HL-60 (cell line): ENCODE data around the gene MBD4.

Source experiments
- DNase-seq, 2 experiments: peaks; one replicate each; pipeline ENCODE4 v3.0.0-alpha.2; 2010 to 2020; ENCODE audit warnings: low read depth in 1 of 2, low spot score in 1 of 2
- H3K27ac ChIP-seq: fragments of 250-450 bp; sonication (Bioruptor Pico); replicated peaks from 2 replicates; pipeline ENCODE4 v1.5.1; 2020; ENCODE audit warnings: mild to moderate bottlenecking, moderate library complexity
- H3K27me3 ChIP-seq: fragments of 250-450 bp; sonication (Bioruptor Pico); 2 replicates; pipeline ENCODE4 v1.5.1; 2021; ENCODE audit warnings: mild to moderate bottlenecking, moderate library complexity; ENCODE audit not compliant: insufficient read depth, poor library complexity, severe bottlenecking
- H3K4me3 ChIP-seq: replicated peaks from 2 replicates; pipeline ENCODE4 v1.5.1; 2011; ENCODE audit warnings: mild to moderate bottlenecking, control low read depth, low read length; ENCODE audit not compliant: insufficient read depth
- GABPA ChIP-seq: IDR thresholded peaks from 2 replicates; pipeline ENCODE4 v1.6.1; 2012; ENCODE audit warnings: low read depth
- POLR2AphosphoS5 ChIP-seq: IDR thresholded peaks from 2 replicates; pipeline ENCODE4 v1.6.1; 2012; ENCODE audit warnings: low read depth
- SPI1 ChIP-seq: IDR thresholded peaks from 2 replicates; pipeline ENCODE4 v1.6.1; 2012; ENCODE audit warnings: low read depth, mild to moderate bottlenecking, borderline replicate concordance
- TF ChIP-seq, protein P1 (sequence below): IDR thresholded peaks from one replicate; pipeline ENCODE4 v1.5.1; 2011; ENCODE audit warnings: low read length, control low read depth, inconsistent platforms; ENCODE audit not compliant: insufficient read depth
- TF ChIP-seq, protein P2 (sequence below): IDR thresholded peaks from 2 replicates; pipeline ENCODE4 v1.6.1; 2012; ENCODE audit warnings: low read depth; ENCODE audit not compliant: insufficient replicate concordance

MBD4 gene

DNA sequence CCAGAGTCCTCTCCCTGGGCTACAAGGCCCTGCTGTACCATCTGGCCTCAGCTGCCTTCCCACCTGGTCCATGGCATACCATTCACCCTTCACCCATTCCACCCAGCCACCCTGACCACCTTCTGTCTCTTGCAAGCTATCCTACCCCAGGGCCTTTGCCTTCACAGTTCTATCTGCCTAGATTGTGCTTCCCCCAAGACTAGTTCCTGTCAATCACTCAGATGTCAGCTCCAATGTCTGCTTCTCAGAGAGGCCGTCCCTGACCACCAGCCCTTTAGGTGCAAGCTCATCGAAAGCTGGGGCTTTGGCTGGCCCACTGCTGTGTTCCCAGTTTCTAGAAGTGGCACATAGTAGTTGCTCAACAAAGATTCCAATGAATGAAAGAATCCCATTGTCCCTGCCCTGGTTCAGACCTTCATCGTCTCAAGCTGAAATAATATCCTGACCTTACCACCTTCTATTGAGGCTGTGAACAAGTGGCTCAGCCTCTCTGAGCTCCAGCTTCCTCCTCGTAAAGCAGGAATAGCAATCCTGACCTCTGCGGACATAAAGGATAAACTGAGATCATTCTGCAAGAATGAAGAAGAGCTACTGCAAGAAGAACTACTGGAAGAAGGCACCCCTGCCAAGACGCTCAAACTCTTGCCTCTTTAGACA lies 27.1 kb downstream of the MBD4 start:
- DNase-seq = no peak
- TF ChIP-seq GABPA (no peak), SPI1 (no peak), POLR2AphosphoS5 (no peak)
- TF ChIP-seq, protein P1, sequence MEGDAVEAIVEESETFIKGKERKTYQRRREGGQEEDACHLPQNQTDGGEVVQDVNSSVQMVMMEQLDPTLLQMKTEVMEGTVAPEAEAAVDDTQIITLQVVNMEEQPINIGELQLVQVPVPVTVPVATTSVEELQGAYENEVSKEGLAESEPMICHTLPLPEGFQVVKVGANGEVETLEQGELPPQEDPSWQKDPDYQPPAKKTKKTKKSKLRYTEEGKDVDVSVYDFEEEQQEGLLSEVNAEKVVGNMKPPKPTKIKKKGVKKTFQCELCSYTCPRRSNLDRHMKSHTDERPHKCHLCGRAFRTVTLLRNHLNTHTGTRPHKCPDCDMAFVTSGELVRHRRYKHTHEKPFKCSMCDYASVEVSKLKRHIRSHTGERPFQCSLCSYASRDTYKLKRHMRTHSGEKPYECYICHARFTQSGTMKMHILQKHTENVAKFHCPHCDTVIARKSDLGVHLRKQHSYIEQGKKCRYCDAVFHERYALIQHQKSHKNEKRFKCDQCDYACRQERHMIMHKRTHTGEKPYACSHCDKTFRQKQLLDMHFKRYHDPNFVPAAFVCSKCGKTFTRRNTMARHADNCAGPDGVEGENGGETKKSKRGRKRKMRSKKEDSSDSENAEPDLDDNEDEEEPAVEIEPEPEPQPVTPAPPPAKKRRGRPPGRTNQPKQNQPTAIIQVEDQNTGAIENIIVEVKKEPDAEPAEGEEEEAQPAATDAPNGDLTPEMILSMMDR = no peak
- TF ChIP-seq, protein P2, sequence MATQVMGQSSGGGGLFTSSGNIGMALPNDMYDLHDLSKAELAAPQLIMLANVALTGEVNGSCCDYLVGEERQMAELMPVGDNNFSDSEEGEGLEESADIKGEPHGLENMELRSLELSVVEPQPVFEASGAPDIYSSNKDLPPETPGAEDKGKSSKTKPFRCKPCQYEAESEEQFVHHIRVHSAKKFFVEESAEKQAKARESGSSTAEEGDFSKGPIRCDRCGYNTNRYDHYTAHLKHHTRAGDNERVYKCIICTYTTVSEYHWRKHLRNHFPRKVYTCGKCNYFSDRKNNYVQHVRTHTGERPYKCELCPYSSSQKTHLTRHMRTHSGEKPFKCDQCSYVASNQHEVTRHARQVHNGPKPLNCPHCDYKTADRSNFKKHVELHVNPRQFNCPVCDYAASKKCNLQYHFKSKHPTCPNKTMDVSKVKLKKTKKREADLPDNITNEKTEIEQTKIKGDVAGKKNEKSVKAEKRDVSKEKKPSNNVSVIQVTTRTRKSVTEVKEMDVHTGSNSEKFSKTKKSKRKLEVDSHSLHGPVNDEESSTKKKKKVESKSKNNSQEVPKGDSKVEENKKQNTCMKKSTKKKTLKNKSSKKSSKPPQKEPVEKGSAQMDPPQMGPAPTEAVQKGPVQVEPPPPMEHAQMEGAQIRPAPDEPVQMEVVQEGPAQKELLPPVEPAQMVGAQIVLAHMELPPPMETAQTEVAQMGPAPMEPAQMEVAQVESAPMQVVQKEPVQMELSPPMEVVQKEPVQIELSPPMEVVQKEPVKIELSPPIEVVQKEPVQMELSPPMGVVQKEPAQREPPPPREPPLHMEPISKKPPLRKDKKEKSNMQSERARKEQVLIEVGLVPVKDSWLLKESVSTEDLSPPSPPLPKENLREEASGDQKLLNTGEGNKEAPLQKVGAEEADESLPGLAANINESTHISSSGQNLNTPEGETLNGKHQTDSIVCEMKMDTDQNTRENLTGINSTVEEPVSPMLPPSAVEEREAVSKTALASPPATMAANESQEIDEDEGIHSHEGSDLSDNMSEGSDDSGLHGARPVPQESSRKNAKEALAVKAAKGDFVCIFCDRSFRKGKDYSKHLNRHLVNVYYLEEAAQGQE = no peak
- Histone ChIP-seq H3K27me3 (no peaks in the 10 kb centered on the region), H3K4me3 (no peak overlapping the region), H3K27ac (no peak overlapping the region)

DNA sequence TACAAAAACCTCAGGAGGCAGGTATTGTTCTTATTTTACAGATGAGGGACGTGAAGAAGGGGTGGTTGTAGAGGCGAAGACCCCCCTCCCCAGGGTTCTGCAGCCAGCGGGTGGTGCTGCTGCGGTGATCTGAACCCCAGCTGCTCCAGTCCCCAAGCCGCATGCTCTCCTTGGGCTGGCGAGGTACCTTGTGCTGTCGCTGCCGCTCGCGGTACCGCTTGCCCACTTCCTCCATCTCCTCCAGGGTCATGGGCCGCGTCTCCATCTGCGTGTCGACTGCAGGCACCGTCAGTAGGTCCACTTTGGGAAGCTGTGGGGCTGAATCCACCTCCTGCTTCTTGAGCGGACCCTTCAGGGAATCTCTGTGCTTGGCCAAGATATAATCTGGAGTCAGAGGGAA lies 28.8 kb downstream of the MBD4 start:
- DNase-seq = no peak

DNA sequence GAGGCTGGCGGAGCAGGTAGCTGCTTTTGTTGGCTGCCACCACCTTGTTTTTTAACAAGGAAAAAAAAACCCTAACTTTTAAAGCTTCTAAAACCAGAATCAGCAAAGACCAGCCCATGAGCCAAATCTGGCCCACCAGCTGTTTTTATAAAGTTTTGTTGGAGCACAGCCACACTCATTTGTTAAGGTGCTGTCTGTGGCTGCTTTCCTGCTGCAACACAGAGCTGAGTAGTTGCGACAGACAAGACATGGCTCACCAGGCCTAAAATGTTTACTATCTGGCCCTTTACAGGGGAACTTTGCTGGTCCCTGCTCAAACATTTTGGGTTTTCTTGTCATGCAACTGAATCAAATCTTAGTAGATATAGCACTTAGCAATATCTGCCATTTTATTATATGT lies 30.2 kb downstream of the MBD4 start:
- TF ChIP-seq GABPA (no peak), SPI1 (no peak), POLR2AphosphoS5 (no peak)
- TF ChIP-seq, protein P2 = no peak
- TF ChIP-seq, protein P1 = no peak
- Histone ChIP-seq H3K4me3 (no peak overlapping the region), H3K27me3 (no peaks in the 10 kb centered on the region), H3K27ac (no peak overlapping the region)
- DNase-seq = peak in 1 of 2 experiments; percentile 65

More for the DNA sequence above, 28.8 kb downstream of the MBD4 start:
- no peaks in the 10 kb centered on the region for H3K27me3 ChIP-seq
- TF ChIP-seq, protein P2 = no peak
- TF ChIP-seq GABPA = no peak
- TF ChIP-seq, protein P1 = no peak
- TF ChIP-seq POLR2AphosphoS5 = no peak
- no peak for TF ChIP-seq SPI1
- H3K4me3 ChIP-seq = no peak overlapping the region
- no peak overlapping the region for H3K27ac ChIP-seq
